ENCODE results near the gene SRSF3. TPM values are rescaled to one million over a fixed set of nuclear protein-coding genes. Genes with fewer than 3 reads are reported as not detected.
"Not testable (repeated sequence)": the region's sequence is repeated elsewhere in the genome, so short reads cannot be mapped to it uniquely, and the experiment has no call there.

SRSF3 gene
- polyA plus RNA-seq, 1 donor: 602 TPM

GRCh38 chr6:36642913-36643817 is 49.0 kb downstream of the SRSF3 start:
- no peak for DNase-seq

- no peak for DNase-seq
Measured at GRCh38 chr6:36643977-36644376, 49.8 kb downstream of the SRSF3 start.

- no peak for DNase-seq
Measured at GRCh38 chr6:36649086-36649485, 54.9 kb downstream of the SRSF3 start.

- DNase-seq: no peak
Measured at GRCh38 chr6:36649701-36650484, 55.7 kb downstream of the SRSF3 start.

GRCh38 chr6:36650848-36651478 is 56.8 kb downstream of the SRSF3 start:
- no peak for DNase-seq

GRCh38 chr6:36651659-36652379 is 57.7 kb downstream of the SRSF3 start:
- DNase-seq: no peak

GRCh38 chr6:36654469-36654868 is 60.3 kb downstream of the SRSF3 start:
- not testable (repeated sequence) for DNase-seq

Other genes starting within 250 kb of the SRSF3 start
- gene ETV7, start 206.7 kb upstream of the SRSF3 start, polyA plus RNA-seq (ENCODE audit: insufficient read length): not detected
- gene PXT1, start 151.5 kb upstream of the SRSF3 start, polyA plus RNA-seq (ENCODE audit: insufficient read length): not detected
- gene KCTD20, start 151.4 kb upstream of the SRSF3 start, polyA plus RNA-seq (ENCODE audit: insufficient read length): 55.8 TPM
- 63.9 TPM for gene STK38, start 46.9 kb upstream of the SRSF3 start, polyA plus RNA-seq (ENCODE audit: insufficient read length)
- 10.1 TPM for gene CDKN1A, start 84.4 kb downstream of the SRSF3 start, polyA plus RNA-seq (ENCODE audit: insufficient read length)
- 0.05 TPM for gene RAB44, start 103.5 kb downstream of the SRSF3 start, polyA plus RNA-seq (ENCODE audit: insufficient read length)
- gene CPNE5, start 245.1 kb downstream of the SRSF3 start, polyA plus RNA-seq (ENCODE audit: insufficient read length): 13.2 TPM